Measurements from ENCODE around the gene VGLL3. TPM values are rescaled to one million over a fixed set of nuclear protein-coding genes. Genes with fewer than 3 reads are reported as not detected.

Gene VGLL3
- total and polyA plus RNA-seq, 2 donors (not counting 1 experiment from before 2014, with no cell fraction given): not detected

- Mint-ChIP-seq H3K4me3 (no peak overlapping the region), H3K27me3 (peaks cover 11% of the 10 kb centered on the region), H3K9me3 (ENCODE audit: insufficient read depth) (no peaks in the 10 kb centered on the region), H3K27ac (no peak overlapping the region), H3K4me1 (no peaks in the 10 kb centered on the region)
- Histone ChIP-seq H3K36me3 (replicated peaks in 1 of 2; ENCODE audit: control extremely low read depth in 1 of 2, control insufficient read depth in 1 of 2, extremely low read depth in 1 of 2, insufficient read depth in 2 of 2, low read length in 1 of 2) (no peaks in the 10 kb centered on the region), H3K4me1 (ENCODE audit: control insufficient read depth in 2 of 2, insufficient read depth in 2 of 2, low read length in 2 of 2) (no peaks in the 10 kb centered on the region), H3K9me3 (ENCODE audit: control extremely low read depth in 1 of 3, control insufficient read depth in 2 of 3, insufficient read depth in 1 of 3, low read length in 2 of 3) (no peaks in the 10 kb centered on the region), H2AFZ (ENCODE audit: insufficient read depth, low read depth, low read length, poor library complexity, severe bottlenecking) (no peak overlapping the region), H3K4me2 (replicated peaks; ENCODE audit: low read depth, low read length, poor library complexity, severe bottlenecking) (no peak overlapping the region), H4K20me1 (ENCODE audit: control insufficient read depth, insufficient read depth, low read length, poor library complexity, severe bottlenecking) (no peaks in the 10 kb centered on the region), H3K9ac (ENCODE audit: low read length) (no peak overlapping the region), H3K27ac (ENCODE audit: low read length in 2 of 2) (no peak overlapping the region), H3K27me3 (replicated peaks in 1 of 4; ENCODE audit: control extremely low read depth in 1 of 4, control insufficient read depth in 3 of 4, insufficient read depth in 4 of 4, low read length in 3 of 4) (peaks cover 0 to 2% (median 0%) of the 10 kb centered on the region in 4 experiments), H3K4me3 (ENCODE audit: control extremely low read depth in 1 of 5, extremely low read depth in 1 of 5, insufficient read depth in 1 of 5, low read depth in 2 of 5, low read length in 4 of 5) (no peak overlapping the region), H3K79me2 (ENCODE audit: control insufficient read depth, insufficient read depth, low read length) (no peaks in the 10 kb centered on the region)
- ChIA-PET POLR2A (no interaction called here), CTCF (no interaction called here)
- intact Hi-C loops (cut with micrococcal nuclease): no loop called here
- DNase-seq: no peak
- no peak for ATAC-seq (ENCODE audit: low read depth)
- WGBS (ENCODE audit: insufficient coverage): no CpG with 5 or more reads among the region's 2 CpGs
- no peak for TF ChIP-seq EZH2 (IDR thresholded peaks at IDR 0.05; ENCODE audit: borderline replicate concordance, insufficient read depth, low read depth, low read length, poor library complexity, severe bottlenecking)
Observed at GRCh38 chr3:86984271-86984670, 6.7 kb downstream of the VGLL3 start.

- no peak overlapping the region for H3K27ac ChIP-seq (ENCODE audit: low read length in 2 of 2)
- ChIA-PET POLR2A (no interaction called here), CTCF (no interaction called here)
- H3K36me3 ChIP-seq (replicated peaks in 1 of 2; ENCODE audit: control extremely low read depth in 1 of 2, control insufficient read depth in 1 of 2, extremely low read depth in 1 of 2, insufficient read depth in 2 of 2, low read length in 1 of 2): no peaks in the 10 kb centered on the region
- no peak overlapping the region for H3K4me2 ChIP-seq (replicated peaks; ENCODE audit: low read depth, low read length, poor library complexity, severe bottlenecking)
- H3K27me3 ChIP-seq (replicated peaks in 1 of 4; ENCODE audit: control extremely low read depth in 1 of 4, control insufficient read depth in 3 of 4, insufficient read depth in 4 of 4, low read length in 3 of 4): no peaks in the 10 kb centered on the region
- WGBS (ENCODE audit: insufficient coverage): no CpG with 5 or more reads among the region's 2 CpGs
- no peak overlapping the region for H2AFZ ChIP-seq (ENCODE audit: insufficient read depth, low read depth, low read length, poor library complexity, severe bottlenecking)
- Mint-ChIP-seq H3K27me3 (peaks cover 2% of the 10 kb centered on the region), H3K4me3 (no peak overlapping the region), H3K4me1 (no peaks in the 10 kb centered on the region), H3K9me3 (ENCODE audit: insufficient read depth) (no peaks in the 10 kb centered on the region), H3K27ac (no peak overlapping the region)
- TF ChIP-seq CTCF (IDR thresholded peaks at IDR 0.05) (no peak), EZH2 (IDR thresholded peaks at IDR 0.05; ENCODE audit: borderline replicate concordance, insufficient read depth, low read depth, low read length, poor library complexity, severe bottlenecking) (no peak)
- H3K4me1 ChIP-seq (ENCODE audit: control insufficient read depth in 2 of 2, insufficient read depth in 2 of 2, low read length in 2 of 2): no peaks in the 10 kb centered on the region
- no peak overlapping the region for H3K9ac ChIP-seq (ENCODE audit: low read length)
- H3K9me3 ChIP-seq (ENCODE audit: control extremely low read depth in 1 of 3, control insufficient read depth in 2 of 3, insufficient read depth in 1 of 3, low read length in 2 of 3): no peaks in the 10 kb centered on the region
- H3K79me2 ChIP-seq (ENCODE audit: control insufficient read depth, insufficient read depth, low read length): no peaks in the 10 kb centered on the region
- ATAC-seq (ENCODE audit: low read depth) (no peak), DNase-seq (no peak)
- intact Hi-C loops (cut with micrococcal nuclease): no loop called here
- no peak overlapping the region for H3K4me3 ChIP-seq (ENCODE audit: control extremely low read depth in 1 of 5, extremely low read depth in 1 of 5, insufficient read depth in 1 of 5, low read depth in 2 of 5, low read length in 4 of 5)
- H4K20me1 ChIP-seq (ENCODE audit: control insufficient read depth, insufficient read depth, low read length, poor library complexity, severe bottlenecking): no peaks in the 10 kb centered on the region
Observed at GRCh38 chr3:86982883-86983282, 8.1 kb downstream of the VGLL3 start.
